Sciatic nerve (tissue), 2 donors: ENCODE measurements around the gene STX11. TPM values are rescaled to one million over a fixed set of nuclear protein-coding genes. Genes with fewer than 3 reads are reported as not detected.
A peak's percentile ranks its signal among the peaks of the same experiment; 100 is the strongest.

Experiments
- ATAC-seq: fragments of 200-7000 bp; cut with Tn5 transposase; one replicate; pipeline ENCODE4 v1.9.1; 2020; ENCODE audit warnings: mild to moderate bottlenecking, moderate library complexity
- DNase-seq: peaks from one replicate; pipeline ENCODE4 v3.0.0-alpha.2; 2020; ENCODE audit warnings: low spot score
- intact Hi-C: fragments of 100-400 bp; cut with DNase I; formaldehyde crosslinking; loops from one replicate; pipeline ENCODE4 v1.14.2; 2022
- total RNA-seq: library from RNA; stranded (reverse); fragmentation: NEBNext Ultra II Directional; extraction: Animal tissue kit (Norgen Biotek cat#: 25700); gene quantifications from one replicate; pipeline ENCODE4 v1.2.1, GENCODE V29; 2021
- donor health status: DM: no; HTN: no; CAD: no.
- donor health status: DM: no; HTN: no; CAD: no.

The STX11 gene
- total RNA-seq, 1 donor from 2014 or later: 7.1 TPM

DNA sequence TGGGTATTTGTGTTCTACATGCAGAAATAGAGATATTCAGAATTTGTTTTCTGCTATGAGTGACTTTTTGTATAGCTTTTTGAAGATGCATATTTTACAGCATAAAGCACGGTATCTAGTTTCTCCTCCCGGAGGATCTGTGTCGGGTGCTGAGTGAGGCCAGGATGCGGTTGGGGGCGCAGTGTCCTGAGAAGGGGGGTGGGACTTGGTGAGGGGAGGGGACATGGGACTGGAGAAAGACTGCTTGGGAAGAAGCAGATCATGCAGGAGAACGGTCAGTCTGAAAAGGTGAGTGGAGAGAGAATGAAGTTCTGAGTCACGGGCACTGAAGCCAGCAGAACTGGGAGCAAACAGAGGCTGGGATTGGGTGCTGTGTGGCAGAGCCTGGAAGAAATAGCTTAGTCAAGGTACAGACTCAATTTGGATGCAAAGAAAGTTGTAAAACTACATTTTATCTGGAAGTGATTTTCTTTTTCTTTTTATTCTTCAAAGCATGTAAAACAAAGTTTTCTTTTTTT lies 44.0 kb downstream of the STX11 start:
- intact Hi-C loops: no loop called here
- DNase-seq: no peak
- ATAC-seq: no peak

DNA sequence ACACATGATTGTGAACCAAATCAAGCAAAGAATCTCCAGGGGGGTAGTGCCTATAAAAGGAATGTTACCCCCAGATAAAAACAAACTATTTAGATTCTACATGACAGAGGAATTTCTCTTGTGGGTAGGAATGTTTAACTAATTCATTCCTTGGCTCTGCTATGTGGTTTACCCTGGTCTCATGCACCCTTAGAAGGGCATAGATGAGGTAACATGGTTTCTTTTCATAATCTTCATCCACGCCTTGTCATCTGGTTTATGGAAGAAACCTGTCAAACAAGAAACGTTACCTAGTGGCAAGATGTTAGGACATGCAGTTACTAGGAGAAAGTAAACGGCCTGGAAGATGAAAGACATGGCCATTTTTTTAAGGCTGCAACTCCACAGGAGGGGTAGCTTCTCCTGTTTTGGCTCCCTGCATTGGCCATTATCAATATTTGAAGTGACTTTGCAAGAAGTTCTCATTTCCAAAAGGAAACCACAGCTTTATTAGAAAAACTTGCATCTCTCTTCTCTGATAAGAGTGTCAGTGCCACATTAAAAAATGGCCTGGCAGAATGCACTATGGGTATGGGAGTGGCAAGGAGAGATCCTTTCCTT lies 45.5 kb downstream of the STX11 start:
- DNase-seq (no peak), ATAC-seq (no peak)
- intact Hi-C loops: no loop called here

DNA sequence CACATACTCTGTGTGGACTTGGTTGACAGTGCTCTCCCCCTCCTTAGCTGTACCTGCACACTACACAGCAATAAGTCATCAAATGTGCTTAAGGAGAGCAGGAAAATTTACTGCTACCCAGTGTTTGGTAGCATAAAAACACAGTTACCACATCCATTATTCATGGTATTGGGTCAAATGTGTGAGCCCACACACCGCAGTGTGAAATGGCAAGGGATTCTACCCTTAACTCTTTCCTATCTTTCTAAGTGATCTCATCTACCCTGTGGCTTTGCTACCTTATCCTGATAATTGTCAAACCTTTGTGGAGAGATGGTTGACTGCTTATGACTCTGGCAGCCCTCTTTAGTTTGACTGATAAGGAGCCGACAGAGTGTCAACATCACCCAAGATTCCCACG lies 47.6 kb downstream of the STX11 start:
- intact Hi-C loops: no loop called here
- DNase-seq (no peak), ATAC-seq (no peak)

DNA sequence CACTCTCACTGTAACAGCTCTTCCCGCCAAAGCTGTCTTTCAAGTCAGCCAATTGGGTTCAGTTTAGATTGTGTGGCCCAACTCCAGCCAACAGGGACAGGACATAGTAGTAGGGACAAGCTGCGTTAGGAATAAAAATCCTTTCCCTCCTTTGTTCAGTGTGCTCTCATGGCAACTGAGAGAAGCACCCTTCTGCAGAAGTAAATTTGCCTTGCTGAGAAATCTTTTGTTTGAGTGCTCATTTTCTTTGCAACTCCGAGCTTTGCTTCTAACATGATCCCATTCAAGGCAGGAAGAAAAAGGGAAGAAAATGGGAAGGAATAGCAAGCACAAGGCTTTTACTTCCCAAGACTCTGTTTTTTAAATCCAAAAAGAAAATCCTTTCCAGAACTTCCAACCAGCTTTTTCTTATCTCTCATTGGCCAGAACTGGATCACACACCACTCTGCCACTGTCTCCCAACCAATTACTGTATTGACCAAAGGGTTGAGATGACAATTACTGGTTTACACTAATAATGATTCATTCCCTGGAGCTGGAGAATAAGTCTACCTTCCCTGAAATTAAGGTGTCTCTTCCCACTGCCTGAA lies 52.7 kb downstream of the STX11 start:
- intact Hi-C loops: no loop called here
- DNase-seq (no peak), ATAC-seq (no peak)

DNA sequence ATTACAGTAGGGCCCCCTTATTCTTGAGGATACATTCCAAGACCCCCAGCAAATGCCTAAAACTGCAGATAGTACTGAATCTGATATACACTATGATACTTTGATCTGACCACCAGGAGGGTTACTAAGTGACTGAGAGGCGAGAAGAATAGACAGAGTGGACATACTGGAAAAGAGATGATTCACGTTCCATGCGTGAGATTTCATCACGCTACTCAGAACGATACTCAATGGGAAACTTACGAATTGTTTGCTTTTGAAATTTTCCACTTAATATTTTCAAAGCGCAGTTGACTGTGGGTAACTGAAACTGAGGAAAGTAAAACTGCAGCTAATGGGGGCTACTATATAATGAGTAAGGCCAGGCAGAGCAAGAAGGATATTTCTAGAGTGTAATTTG lies 60.8 kb downstream of the STX11 start:
- intact Hi-C loops: loop anchor here (10.0 kb wide), 1 partner anchor 264 kb away; no protein-coding TSS in a partner anchor
- DNase-seq: no peak
- no peak for ATAC-seq

DNA sequence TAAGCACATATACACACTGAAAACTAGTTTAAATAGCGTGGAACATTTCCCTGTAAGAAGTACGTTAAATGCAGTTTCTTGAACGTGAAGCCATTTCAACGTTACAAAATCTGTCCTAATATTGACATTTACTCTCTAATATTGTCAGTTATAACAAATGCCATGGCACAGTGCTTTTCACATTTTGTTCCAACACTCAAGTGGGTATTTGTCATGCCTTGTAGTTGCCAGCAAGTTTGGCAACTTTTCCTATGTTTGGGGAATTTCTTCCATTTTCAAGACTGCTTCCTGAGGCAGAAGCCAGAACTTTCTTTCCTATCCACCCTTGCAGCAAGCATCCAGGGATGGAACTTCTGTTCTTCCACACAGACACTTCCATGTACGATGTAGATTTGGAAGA lies 63.0 kb downstream of the STX11 start:
- intact Hi-C loops: loop anchor here (10.0 kb wide), 1 partner anchor 261 kb away; no protein-coding TSS in a partner anchor
- no peak for ATAC-seq

DNA sequence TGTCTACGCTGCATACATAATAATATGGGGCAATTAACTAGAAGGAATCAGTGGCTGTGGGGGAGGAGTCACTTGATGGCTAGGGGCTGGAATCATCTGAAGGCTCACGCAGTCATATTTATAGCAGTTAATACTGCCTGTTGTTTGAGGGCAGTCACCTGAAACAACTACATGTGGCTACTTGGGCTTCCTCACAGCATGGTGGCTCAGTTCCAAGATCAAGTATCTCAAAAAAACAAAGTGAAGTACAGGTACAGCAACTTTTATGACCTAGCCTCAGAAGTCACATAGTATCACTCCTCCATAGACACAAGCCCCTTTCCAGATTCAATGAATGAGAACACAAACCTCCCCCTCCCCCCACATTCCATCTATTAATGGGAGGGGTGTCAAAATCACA lies 63.7 kb downstream of the STX11 start:
- DNase-seq (no peak), ATAC-seq (no peak)
- intact Hi-C loops: loop anchor here (10.0 kb wide), 1 partner anchor 261 kb away; no protein-coding TSS in a partner anchor

More for the DNA sequence above, 63.0 kb downstream of the STX11 start:
- no peak for DNase-seq

DNA sequence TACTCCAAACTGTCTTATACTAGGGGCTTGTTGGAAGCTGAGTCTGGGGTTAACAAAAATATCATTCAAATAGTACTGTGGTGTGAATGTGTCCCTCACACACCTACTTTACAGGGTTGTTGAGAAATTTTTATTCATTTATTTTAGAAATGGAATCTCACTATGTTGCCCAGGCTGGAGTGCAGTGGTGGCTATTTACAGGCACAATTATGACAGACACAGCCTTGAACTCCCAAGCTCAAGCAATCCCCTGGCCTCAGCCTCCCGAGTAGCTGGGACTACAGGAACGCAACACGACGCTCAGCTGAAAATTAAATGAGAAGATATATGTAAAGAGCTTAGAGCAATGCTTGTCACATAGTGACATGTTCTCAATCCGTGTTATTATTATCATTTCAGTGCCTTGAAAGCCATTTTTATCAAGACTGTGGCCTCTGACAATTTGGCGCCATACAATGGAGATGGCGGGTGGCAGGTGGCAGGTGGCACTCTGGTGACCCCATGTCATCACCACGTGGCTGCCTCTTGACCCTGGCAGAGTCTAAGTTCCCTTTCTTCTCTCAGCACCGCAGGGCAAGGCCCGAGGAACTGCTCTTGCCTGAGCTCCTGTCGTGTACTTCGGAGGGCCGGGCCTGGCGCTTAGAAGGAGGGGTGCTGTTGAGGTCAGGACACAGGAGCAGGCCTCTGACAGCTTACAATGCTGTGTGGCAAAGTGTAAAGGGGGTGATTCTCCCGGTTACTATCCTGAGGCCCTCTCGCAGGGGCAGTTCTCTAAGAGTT lies 64.5 kb downstream of the STX11 start:
- intact Hi-C loops: loop anchor here (5.0 to 10.0 kb wide), 2 partner anchors 72 to 260 kb away; partner anchors contain the start of gene UTRN
- DNase-seq (peak; percentile 64), ATAC-seq (no peak)

DNA sequence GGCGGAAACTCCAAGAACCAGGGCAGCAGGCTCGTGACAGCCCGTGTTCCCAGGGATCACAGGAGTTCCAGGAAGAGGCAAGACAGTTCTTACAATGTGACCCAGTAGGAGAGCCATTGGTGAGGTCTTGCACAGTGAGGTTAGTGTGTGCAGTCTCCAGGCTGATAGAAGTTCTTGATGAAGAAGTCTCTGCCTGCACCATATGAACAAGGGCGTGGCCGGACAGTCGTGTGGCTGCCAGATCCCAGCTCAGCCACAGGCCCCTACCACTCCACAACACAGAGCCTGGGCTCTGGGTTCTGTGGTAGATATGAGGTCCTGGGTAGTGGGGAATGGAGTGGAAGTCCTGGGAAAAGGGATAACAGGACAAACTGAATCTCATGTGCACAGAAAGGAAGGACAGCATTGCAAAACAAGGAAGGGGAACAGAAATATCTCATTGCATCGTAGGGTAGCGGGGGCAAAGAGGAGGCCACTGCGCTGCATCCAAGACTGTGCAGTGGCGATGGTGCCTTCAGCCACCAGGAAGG lies 65.2 kb downstream of the STX11 start:
- no peak for DNase-seq
- intact Hi-C loops: loop anchor here (5.0 to 10.0 kb wide), 2 partner anchors 72 to 259 kb away; partner anchors contain the start of gene UTRN

DNA sequence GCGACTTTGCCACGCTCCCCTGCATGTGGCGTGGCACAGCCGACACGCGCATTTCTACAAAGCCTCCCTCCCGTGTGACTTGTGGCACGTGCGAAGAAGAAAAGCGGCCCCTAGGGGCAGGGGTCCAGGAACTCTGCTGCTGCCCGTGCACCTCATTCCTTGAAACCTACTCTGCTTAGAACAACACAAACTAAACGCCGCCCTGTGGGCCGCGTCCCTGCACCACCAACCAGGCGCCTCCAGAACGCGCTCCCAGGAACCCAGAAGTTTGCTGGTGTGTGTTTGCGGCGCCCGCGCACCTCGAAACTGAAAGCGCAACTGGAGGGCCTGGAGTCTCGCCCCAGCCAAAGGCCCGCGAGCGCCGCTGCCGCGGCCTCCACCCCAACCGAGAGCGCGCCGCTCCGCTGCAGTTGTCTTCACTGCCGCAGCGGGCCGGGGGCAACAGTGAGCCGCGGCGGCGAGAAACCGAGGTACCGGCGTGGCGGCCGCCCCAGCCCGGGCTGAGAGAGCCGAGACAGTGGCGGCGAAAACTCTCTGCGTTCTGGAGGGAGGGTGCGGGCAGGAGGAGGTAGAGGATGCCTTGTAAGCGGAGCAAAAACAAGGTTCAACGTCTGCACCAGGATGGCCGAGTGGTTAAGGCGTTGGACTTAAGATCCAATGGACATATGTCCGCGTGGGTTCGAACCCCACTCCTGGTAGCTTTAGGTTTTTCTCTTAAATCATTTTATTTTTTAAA lies 65.8 kb downstream of the STX11 start:
- peak; percentile 97 for DNase-seq
- peak; percentile 96 for ATAC-seq
- intact Hi-C loops: loop anchor here (5.0 to 10.0 kb wide), 2 partner anchors 71 to 259 kb away; partner anchors contain the start of gene UTRN

More for the DNA sequence above, 65.2 kb downstream of the STX11 start:
- peak; percentile 42 for ATAC-seq

DNA sequence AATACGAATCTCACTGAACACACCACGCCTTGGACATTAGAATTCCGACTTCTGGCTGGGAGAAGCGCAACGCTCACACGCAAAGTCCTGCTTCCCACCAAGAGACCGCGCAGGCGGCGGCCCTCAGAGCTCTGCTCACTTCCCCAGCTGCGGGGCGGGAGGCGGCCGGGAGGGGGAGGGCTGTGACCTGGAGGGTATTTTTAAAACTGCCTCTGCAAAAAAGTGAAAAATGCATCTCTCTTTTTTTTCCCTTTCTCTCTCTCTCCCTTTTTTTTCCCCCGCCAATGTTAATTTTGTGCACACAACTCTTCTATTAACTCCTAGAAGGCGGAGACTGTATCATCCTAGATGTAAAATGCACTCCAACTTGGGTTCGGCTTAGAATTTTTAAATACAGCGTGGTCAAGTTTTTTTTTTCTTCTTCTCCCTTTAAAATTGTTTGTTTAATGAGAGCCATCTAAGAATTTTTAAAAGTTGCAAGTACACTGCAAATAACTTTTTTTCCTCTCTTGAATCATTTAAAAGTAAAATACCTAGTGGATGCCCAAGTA lies 66.4 kb downstream of the STX11 start:
- ATAC-seq (peak; percentile 80), DNase-seq (no peak)
- intact Hi-C loops: loop anchor here (5.0 to 10.0 kb wide), 2 partner anchors 71 to 258 kb away; partner anchors contain the start of gene UTRN

DNA sequence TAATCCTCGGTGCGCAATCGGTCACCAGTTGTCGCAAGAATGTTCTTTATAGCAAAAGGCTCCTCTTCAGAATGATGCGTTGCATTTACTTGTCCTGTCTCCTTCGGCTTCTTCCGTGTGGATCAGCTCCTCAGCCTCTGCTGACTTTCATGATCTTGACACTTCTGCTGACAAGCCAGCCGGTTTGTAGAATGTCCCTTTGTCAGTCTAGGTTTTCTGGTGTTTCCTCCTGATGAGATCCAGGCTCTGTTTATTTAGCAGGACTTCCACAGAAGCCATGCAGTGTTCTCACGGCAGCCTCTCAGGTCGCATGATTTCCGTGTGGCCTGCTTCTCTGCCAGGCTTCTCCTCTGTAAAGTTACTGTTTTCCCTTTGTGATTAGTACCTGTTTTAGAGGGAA lies 66.9 kb downstream of the STX11 start:
- no peak for DNase-seq
- ATAC-seq: no peak
- intact Hi-C loops: loop anchor here (5.0 to 10.0 kb wide), 2 partner anchors 70 to 258 kb away; partner anchors contain the start of gene UTRN

DNA sequence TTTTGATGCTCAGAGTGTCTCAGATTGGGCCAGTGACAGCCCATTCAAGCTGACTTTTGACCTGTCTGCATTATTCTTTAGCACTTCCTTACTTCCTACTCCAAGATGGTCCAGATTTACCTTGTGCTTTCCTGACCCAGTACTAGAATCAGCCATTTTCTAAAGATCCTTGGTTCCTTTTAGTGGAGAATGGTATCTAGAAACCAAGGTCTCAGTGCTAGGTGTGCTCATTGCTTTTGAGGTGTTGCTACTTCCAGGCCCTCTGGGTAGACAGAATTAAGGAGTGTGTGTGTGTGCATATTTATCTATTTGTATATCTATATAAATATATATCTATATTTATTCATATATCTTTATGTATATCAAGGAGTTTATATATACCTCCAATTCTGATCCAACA lies 67.5 kb downstream of the STX11 start:
- no peak for ATAC-seq
- intact Hi-C loops: loop anchor here (5.0 to 10.0 kb wide), 2 partner anchors 70 to 257 kb away; partner anchors contain the start of gene UTRN
- DNase-seq: no peak

DNA sequence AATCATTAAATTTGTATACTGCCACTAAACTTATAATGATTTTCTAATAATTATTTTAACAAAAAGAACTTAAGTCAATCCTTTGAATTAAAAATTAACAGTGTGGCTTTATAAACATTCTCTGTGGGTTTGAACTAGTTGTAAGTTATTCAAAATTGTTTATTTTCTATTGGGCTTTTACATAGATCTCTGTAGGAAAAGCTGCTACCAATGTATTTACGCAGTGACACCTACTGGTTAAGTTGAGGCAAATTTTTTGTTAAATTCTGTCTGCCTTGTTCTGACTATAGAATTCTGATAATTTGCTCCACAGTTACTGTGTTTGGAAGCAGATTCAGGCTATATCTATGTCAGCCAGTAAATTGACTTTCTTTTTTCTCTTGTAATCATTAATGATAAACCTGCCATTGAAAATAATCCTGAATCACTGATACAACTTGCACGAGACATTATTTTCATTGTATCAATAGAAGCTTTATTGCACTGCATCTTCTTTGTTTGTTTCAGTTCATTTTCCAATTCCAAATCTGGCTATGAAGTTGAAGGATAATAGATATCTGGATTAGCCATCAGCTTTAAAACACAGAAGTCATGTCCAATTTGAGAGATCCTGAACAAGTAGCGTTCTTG lies 68.9 kb downstream of the STX11 start:
- DNase-seq (no peak), ATAC-seq (no peak)
- intact Hi-C loops: loop anchor here (5.0 to 10.0 kb wide), 2 partner anchors 68 to 256 kb away; partner anchors contain the start of gene UTRN

DNA sequence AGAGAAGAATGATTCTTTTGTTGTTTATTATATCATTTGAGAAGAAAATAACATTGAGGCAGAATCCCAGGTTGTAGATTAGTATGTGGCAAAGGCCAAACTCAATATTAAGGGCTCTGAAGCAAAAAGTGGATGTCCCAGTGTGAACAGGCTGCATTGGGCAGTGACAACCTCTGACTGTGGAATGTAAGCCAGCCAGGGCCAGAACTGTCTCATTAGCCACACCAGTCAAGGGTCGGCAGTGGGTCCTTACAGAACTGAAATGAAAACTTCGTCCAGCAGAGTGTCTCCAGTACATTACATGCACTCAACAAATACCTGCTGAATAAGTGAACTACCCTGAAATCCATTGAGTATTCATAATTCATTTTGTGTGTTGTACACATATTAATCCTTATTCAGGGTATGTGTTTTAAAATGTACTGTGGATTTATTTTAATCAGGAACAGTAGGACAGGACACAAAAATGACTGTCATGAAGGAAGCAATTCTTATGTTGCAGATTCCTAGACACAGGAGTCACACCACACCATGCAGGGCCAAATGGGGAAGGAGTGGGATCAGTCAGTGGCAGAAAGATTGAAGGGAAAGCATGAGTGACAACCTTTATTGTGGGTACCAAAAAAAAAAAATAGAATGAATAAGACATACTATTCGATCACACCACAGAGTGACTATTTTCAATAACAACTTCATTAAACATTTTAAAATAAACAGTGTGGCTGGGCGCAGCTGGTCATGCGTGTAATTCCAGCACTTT lies 69.9 kb downstream of the STX11 start:
- ATAC-seq: no peak

DNA sequence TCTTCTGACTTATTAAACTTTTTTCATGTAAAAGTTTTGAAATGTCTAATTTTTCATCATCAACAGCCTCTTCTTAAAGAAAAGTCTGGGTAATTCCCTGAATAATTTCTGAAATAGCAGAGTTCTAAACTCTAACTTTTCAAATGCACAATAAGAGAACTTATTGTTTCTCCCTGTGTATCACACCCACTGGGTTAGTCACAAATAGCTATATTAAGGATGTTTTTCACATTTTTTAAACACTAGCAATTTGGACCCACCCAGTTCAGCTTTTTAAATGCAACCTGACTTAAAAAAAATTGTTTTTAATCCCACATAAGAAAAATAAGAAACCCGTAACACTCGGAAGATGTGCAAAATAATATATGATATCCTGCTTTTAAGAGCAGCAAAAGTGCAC lies 73.4 kb downstream of the STX11 start:
- DNase-seq (no peak), ATAC-seq (no peak)
- intact Hi-C loops: no loop called here

More for the DNA sequence above, 69.9 kb downstream of the STX11 start:
- intact Hi-C loops: no loop called here
- no peak for DNase-seq

DNA sequence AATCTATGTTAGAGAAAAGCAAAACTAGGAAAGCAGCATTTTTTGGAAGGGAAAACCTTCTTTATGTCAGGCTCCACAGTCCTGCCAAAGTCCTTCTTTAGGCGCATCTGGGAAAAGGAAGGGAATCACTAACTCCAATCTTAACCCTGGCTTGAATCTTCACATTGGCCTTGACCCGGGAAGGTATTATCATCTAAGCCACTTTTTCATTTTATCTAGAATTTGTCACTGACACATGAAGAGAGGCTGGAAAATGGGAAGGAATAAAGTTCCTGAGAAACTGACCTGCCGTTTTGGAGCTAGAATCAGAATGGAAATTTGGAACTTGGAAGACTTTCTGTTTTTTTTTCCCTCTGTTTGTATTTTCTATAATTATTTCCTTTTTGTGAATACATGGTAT lies 81.4 kb downstream of the STX11 start:
- DNase-seq (no peak), ATAC-seq (no peak)
- intact Hi-C loops: no loop called here
